Erythroblast (primary cell): ENCODE data around the gene LYPD5.

Experiments
- GATA1 ChIP-seq: IDR thresholded peaks from 2 replicates; pipeline ENCODE4 v1.6.1; 2011; ENCODE audit warnings: low read depth, mild to moderate bottlenecking, control low read depth, low read length, moderate library complexity
- POLR2A ChIP-seq: IDR thresholded peaks from 2 replicates; pipeline ENCODE4 v1.6.1; 2011; ENCODE audit warnings: mild to moderate bottlenecking, low read length

DNA sequence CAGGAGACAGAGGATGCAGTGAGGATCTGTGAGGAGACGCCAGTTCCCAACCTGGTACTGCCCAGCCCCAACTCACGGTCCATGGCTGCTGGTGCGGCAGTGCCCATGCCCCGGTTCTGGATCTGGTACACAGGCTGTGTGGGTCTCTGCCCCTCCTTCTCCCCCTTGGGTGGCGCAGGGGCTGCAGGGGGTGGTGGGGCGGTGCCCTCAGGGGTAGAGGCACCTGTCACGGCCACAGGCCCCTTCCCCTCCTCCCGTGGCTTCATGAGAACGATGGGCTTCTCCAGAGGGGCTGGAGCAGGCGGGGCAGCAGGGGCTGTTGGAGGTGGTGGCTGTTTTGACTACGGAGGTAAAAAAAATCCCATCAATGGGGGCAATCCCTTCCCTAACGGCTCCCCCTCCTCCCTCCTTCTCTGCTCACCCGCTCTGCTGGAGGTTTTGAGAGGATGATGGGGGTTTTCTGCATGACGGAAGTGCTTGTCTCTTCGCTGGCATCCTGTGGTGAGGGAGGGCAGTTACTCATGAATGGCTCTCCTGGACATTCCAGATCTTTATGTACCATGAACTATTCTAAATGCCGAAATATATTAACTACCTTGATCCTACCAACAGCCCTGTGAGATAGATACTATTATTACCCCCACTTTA is 54.6 kb downstream of the LYPD5 start:
- TF ChIP-seq POLR2A (no peak), GATA1 (no peak)
